ENCODE measurements around the gene SEZ6L. TPM values are rescaled to one million over a fixed set of nuclear protein-coding genes. Genes with fewer than 3 reads are reported as not detected.

Gene SEZ6L
- total RNA-seq, 1 experiment from 2014 or later, result 0.83 TPM

- Histone ChIP-seq H3K27me3 (ENCODE audit: control insufficient read depth, insufficient read depth, low read length) (no peaks in the 10 kb centered on the region), H3K36me3 (replicated peaks; ENCODE audit: control insufficient read depth, insufficient read depth, low read length) (no peaks in the 10 kb centered on the region), H3K4me3 (ENCODE audit: insufficient read depth, low read depth, low read length) (no peak overlapping the region)
- DNase-seq, result no peak
Measured at GRCh38 chr22:26202280-26202924, 33.1 kb downstream of the SEZ6L start.

- Histone ChIP-seq H3K27me3 (ENCODE audit: control insufficient read depth, insufficient read depth, low read length) (no peaks in the 10 kb centered on the region), H3K4me3 (ENCODE audit: insufficient read depth, low read depth, low read length) (no peak overlapping the region)
- no peak for DNase-seq
Measured at GRCh38 chr22:26205494-26205893, 36.2 kb downstream of the SEZ6L start.

GRCh38 chr22:26210334-26210733 lies 41.1 kb downstream of the SEZ6L start:
- no peaks in the 10 kb centered on the region for H3K27me3 ChIP-seq (ENCODE audit: control insufficient read depth, insufficient read depth, low read length)
- H3K36me3 ChIP-seq (replicated peaks; ENCODE audit: control insufficient read depth, insufficient read depth, low read length), result no peaks in the 10 kb centered on the region
- H3K4me3 ChIP-seq (ENCODE audit: insufficient read depth, low read depth, low read length), result no peak overlapping the region
- DNase-seq, result no peak

More at GRCh38 chr22:26205494-26205893, 36.2 kb downstream of the SEZ6L start:
- H3K36me3 ChIP-seq (replicated peaks; ENCODE audit: control insufficient read depth, insufficient read depth, low read length), result no peaks in the 10 kb centered on the region

GRCh38 chr22:26213826-26214225 lies 44.6 kb downstream of the SEZ6L start:
- Histone ChIP-seq H3K27me3 (ENCODE audit: control insufficient read depth, insufficient read depth, low read length) (no peaks in the 10 kb centered on the region), H3K4me3 (ENCODE audit: insufficient read depth, low read depth, low read length) (no peak overlapping the region), H3K36me3 (replicated peaks; ENCODE audit: control insufficient read depth, insufficient read depth, low read length) (no peaks in the 10 kb centered on the region)
- no peak for DNase-seq

GRCh38 chr22:26214466-26214865 lies 45.2 kb downstream of the SEZ6L start:
- Histone ChIP-seq H3K27me3 (ENCODE audit: control insufficient read depth, insufficient read depth, low read length) (no peaks in the 10 kb centered on the region), H3K4me3 (ENCODE audit: insufficient read depth, low read depth, low read length) (no peak overlapping the region), H3K36me3 (replicated peaks; ENCODE audit: control insufficient read depth, insufficient read depth, low read length) (no peaks in the 10 kb centered on the region)
- no peak for DNase-seq

GRCh38 chr22:26215736-26216135 lies 46.5 kb downstream of the SEZ6L start:
- Histone ChIP-seq H3K27me3 (ENCODE audit: control insufficient read depth, insufficient read depth, low read length) (no peaks in the 10 kb centered on the region), H3K4me3 (ENCODE audit: insufficient read depth, low read depth, low read length) (no peak overlapping the region), H3K36me3 (replicated peaks; ENCODE audit: control insufficient read depth, insufficient read depth, low read length) (no peaks in the 10 kb centered on the region)
- no peak for DNase-seq

- no peaks in the 10 kb centered on the region for H3K36me3 ChIP-seq (replicated peaks; ENCODE audit: control insufficient read depth, insufficient read depth, low read length)
- no peak overlapping the region for H3K4me3 ChIP-seq (ENCODE audit: insufficient read depth, low read depth, low read length)
- H3K27me3 ChIP-seq (ENCODE audit: control insufficient read depth, insufficient read depth, low read length), result no peaks in the 10 kb centered on the region
- DNase-seq, result no peak
Measured at GRCh38 chr22:26225207-26225606, 55.9 kb downstream of the SEZ6L start.

- Histone ChIP-seq H3K4me3 (ENCODE audit: insufficient read depth, low read depth, low read length) (no peak overlapping the region), H3K27me3 (ENCODE audit: control insufficient read depth, insufficient read depth, low read length) (no peaks in the 10 kb centered on the region), H3K36me3 (replicated peaks; ENCODE audit: control insufficient read depth, insufficient read depth, low read length) (no peaks in the 10 kb centered on the region)
- no peak for DNase-seq
Measured at GRCh38 chr22:26226538-26227297, 57.5 kb downstream of the SEZ6L start.

- Histone ChIP-seq H3K36me3 (replicated peaks; ENCODE audit: control insufficient read depth, insufficient read depth, low read length) (no peaks in the 10 kb centered on the region), H3K4me3 (ENCODE audit: insufficient read depth, low read depth, low read length) (no peak overlapping the region), H3K27me3 (ENCODE audit: control insufficient read depth, insufficient read depth, low read length) (no peaks in the 10 kb centered on the region)
- no peak for DNase-seq
Measured at GRCh38 chr22:26229910-26230309, 60.6 kb downstream of the SEZ6L start.

- Histone ChIP-seq H3K36me3 (replicated peaks; ENCODE audit: control insufficient read depth, insufficient read depth, low read length) (no peaks in the 10 kb centered on the region), H3K4me3 (ENCODE audit: insufficient read depth, low read depth, low read length) (no peak overlapping the region), H3K27me3 (ENCODE audit: control insufficient read depth, insufficient read depth, low read length) (no peaks in the 10 kb centered on the region)
- no peak for DNase-seq
Measured at GRCh38 chr22:26234296-26234695, 65.0 kb downstream of the SEZ6L start.

- no peak overlapping the region for H3K4me3 ChIP-seq (ENCODE audit: insufficient read depth, low read depth, low read length)
- H3K36me3 ChIP-seq (replicated peaks; ENCODE audit: control insufficient read depth, insufficient read depth, low read length), result no peaks in the 10 kb centered on the region
- H3K27me3 ChIP-seq (ENCODE audit: control insufficient read depth, insufficient read depth, low read length), result no peaks in the 10 kb centered on the region
- no peak for DNase-seq
Measured at GRCh38 chr22:26235792-26236487, 66.7 kb downstream of the SEZ6L start.

GRCh38 chr22:26236991-26237390 lies 67.7 kb downstream of the SEZ6L start:
- Histone ChIP-seq H3K36me3 (replicated peaks; ENCODE audit: control insufficient read depth, insufficient read depth, low read length) (no peaks in the 10 kb centered on the region), H3K4me3 (ENCODE audit: insufficient read depth, low read depth, low read length) (no peak overlapping the region), H3K27me3 (ENCODE audit: control insufficient read depth, insufficient read depth, low read length) (no peaks in the 10 kb centered on the region)
- DNase-seq, result no peak

GRCh38 chr22:26238596-26238995 lies 69.3 kb downstream of the SEZ6L start:
- Histone ChIP-seq H3K36me3 (replicated peaks; ENCODE audit: control insufficient read depth, insufficient read depth, low read length) (no peaks in the 10 kb centered on the region), H3K4me3 (ENCODE audit: insufficient read depth, low read depth, low read length) (no peak overlapping the region), H3K27me3 (ENCODE audit: control insufficient read depth, insufficient read depth, low read length) (no peaks in the 10 kb centered on the region)
- no peak for DNase-seq

- DNase-seq, result no peak
- Histone ChIP-seq H3K36me3 (replicated peaks; ENCODE audit: control insufficient read depth, insufficient read depth, low read length) (no peaks in the 10 kb centered on the region), H3K4me3 (ENCODE audit: insufficient read depth, low read depth, low read length) (no peak overlapping the region), H3K27me3 (ENCODE audit: control insufficient read depth, insufficient read depth, low read length) (no peaks in the 10 kb centered on the region)
Measured at GRCh38 chr22:26239581-26239980, 70.3 kb downstream of the SEZ6L start.

- Histone ChIP-seq H3K4me3 (ENCODE audit: insufficient read depth, low read depth, low read length) (no peak overlapping the region), H3K36me3 (replicated peaks; ENCODE audit: control insufficient read depth, insufficient read depth, low read length) (no peaks in the 10 kb centered on the region), H3K27me3 (ENCODE audit: control insufficient read depth, insufficient read depth, low read length) (no peaks in the 10 kb centered on the region)
- no peak for DNase-seq
Measured at GRCh38 chr22:26241361-26241760, 72.1 kb downstream of the SEZ6L start.

Measured in H7 (cell line).